SH-SY5Y (cell line): ENCODE measurements around the gene EPB41L4B.

Source experiments
- GATA2 ChIP-seq: IDR thresholded peaks from 2 replicates; pipeline ENCODE4 v1.6.1; 2011; ENCODE audit warnings: mild to moderate bottlenecking, low read depth, low read length
- GATA3 ChIP-seq: IDR thresholded peaks from 2 replicates; pipeline ENCODE4 v1.6.1; 2011; ENCODE audit warnings: low read depth, mild to moderate bottlenecking, low read length, moderate library complexity

DNA sequence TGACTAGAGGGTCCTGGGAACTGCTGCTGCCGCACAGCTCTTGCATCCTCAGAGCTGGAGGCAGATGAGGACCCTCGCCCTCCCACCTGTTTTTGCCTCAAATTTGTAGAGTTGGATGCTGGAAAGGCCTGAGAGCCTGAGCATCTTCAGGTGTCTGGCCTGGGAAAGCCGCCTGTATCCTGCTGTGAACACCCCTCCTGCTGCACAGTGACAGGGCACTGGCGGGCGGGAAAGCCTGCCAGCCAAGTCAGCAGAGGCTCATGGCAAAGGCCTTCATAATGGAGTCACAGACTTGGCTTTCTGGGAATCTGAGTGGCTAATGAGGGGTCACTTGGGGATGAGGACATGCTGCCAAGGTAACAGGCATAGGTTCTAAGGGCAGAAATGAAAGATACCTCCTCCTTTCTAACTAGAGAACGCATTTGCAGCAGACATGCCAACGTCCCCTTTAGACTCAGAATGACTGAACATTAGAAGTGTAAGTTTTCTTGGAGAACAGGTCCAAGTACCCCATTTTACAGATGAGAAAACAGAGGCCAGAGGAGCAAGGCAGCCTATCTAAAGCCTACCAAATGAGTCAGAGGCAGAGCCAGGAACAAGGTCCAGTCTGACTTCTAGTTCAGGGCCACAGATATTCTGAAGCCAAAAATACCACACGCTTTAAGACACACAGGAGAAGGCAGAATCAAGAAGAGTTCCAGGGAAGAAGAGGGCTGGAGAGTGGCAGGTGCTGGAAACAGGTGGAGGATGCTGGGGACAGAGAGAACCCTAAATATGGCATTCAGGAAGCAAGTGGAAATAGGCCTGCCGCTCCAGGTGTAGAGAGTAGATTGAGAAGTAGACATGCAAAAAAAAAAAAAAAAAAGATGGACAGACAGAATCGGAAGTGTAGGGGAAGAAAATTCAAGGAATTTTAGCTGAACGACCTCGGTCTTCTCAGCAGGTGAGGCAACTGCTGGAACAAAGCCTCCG is 44.1 kb downstream of the EPB41L4B start:
- TF ChIP-seq GATA2, result no peak
- TF ChIP-seq GATA3, result no peak
